Spleen (tissue), 7 donors: ENCODE data around the gene SYNC.

Experiments used
- POLR2A ChIP-seq, 3 donors: fragments of 450-650 bp; IDR thresholded peaks; one replicate each; pipeline ENCODE4 v1.5.1; 2017; ENCODE audit warnings: antibody characterized with exemption in 3 of 3, mild to moderate bottlenecking in 1 of 3
- TF ChIP-seq, protein P1 (sequence below), 11 experiments: fragments of 200-600 bp in 7 of 11; fragments of 450-650 bp in 4 of 11; sonication (generic) in 4 of 11; IDR thresholded peaks in 8 of 11; conservative IDR thresholded peaks in 3 of 11; 1 replicate in 7 of 11; 2 replicates in 4 of 11; pipeline versions ENCODE4 v1.4.0 to v1.8.0; 2016 to 2021; ENCODE audit warnings: antibody characterized with exemption in 11 of 11, inconsistent platforms in 4 of 11, mild to moderate bottlenecking in 1 of 11
- donor health status: DM: no; HTN: no; CAD: no; lungs with moderate emphysema.
- donor health status: DM: no; HTN: no; CAD: no.
- donor health status: DM: no; HTN: no; CAD: no.

DNA sequence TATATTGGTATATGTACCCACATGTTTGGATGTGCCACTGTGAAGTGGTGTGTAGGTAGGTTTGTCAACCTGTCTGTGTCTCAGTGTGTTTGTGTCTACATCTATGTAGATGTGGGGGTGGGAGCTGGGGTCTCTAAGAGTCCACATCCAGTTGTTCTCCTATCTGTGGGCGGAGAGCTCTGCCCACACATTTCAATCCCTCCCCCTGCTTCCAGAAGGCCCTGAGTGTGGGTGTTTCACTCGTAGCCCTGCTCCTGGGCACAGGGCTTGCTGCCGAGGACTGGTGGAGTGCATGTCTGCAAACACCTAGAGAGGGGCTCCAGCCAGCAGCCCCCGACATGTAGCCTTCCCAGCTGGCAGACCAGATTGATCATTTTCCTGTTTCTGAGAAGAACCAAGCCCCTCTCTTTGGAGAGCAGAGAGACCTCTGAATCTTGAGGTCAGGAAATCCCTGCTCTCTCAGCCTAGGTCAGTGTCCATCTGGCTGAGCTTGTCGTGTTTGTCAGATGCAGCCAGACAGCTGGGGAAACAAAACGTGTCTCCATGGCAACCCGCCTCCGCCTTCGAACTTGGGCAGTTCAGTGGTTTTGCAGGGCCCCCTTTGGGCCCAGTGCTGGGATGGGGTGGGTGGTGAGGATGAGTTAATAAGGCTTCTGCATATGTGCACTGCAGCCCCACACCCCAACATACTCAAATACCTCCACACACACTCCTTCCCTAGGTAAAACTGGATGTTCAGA is 31.2 kb upstream of the SYNC start:
- TF ChIP-seq POLR2A (IDR thresholded peaks at IDR 0.05) = no peak
- TF ChIP-seq, protein P1, sequence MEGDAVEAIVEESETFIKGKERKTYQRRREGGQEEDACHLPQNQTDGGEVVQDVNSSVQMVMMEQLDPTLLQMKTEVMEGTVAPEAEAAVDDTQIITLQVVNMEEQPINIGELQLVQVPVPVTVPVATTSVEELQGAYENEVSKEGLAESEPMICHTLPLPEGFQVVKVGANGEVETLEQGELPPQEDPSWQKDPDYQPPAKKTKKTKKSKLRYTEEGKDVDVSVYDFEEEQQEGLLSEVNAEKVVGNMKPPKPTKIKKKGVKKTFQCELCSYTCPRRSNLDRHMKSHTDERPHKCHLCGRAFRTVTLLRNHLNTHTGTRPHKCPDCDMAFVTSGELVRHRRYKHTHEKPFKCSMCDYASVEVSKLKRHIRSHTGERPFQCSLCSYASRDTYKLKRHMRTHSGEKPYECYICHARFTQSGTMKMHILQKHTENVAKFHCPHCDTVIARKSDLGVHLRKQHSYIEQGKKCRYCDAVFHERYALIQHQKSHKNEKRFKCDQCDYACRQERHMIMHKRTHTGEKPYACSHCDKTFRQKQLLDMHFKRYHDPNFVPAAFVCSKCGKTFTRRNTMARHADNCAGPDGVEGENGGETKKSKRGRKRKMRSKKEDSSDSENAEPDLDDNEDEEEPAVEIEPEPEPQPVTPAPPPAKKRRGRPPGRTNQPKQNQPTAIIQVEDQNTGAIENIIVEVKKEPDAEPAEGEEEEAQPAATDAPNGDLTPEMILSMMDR (IDR thresholded peaks at IDR 0.05 in 8 of 11, conservative IDR thresholded peaks at IDR 0.05 in 3 of 11) = no peak
